Smooth muscle cell (in vitro differentiated cells): Measurements from ENCODE around the gene NXPE3. TPM values are rescaled to one million over a fixed set of nuclear protein-coding genes. Genes with fewer than 3 reads are reported as not detected.

Source experiments
- DNase-seq: peaks from one replicate; lab custom pipeline; 2025; ENCODE audit not compliant: unreplicated experiment; lab: John Stamatoyannopoulos, UW
- H2AFZ ChIP-seq: fragments of 200-600 bp; sonication (generic); 2 replicates; pipeline ENCODE4 v1.6.0; 2016; ENCODE audit warnings: antibody characterized with exemption, low read depth, mild to moderate bottlenecking
- H3F3A ChIP-seq: fragments of 200-600 bp; sonication (generic); 2 replicates; pipeline ENCODE4 v1.6.0; 2017; ENCODE audit warnings: antibody characterized with exemption, low read depth
- H3K27ac ChIP-seq: fragments of 200-600 bp; sonication (generic); 2 replicates; pipeline ENCODE4 v1.5.1; 2016; ENCODE audit warnings: low read depth, mild to moderate bottlenecking
- H3K27me3 ChIP-seq: fragments of 200-600 bp; sonication (generic); 2 replicates; pipeline ENCODE4 v1.6.1; 2016; ENCODE audit warnings: low read depth, mild to moderate bottlenecking
- H3K36me3 ChIP-seq: fragments of 200-600 bp; sonication (generic); 2 replicates; pipeline ENCODE4 v1.5.1; 2016; ENCODE audit warnings: low read depth
- H3K4me1 ChIP-seq: fragments of 200-600 bp; sonication (generic); 2 replicates; pipeline ENCODE4 v1.5.1; 2016; ENCODE audit warnings: low read depth
- H3K4me2 ChIP-seq: fragments of 200-600 bp; sonication (generic); 2 replicates; pipeline ENCODE4 v1.6.0; 2016; ENCODE audit warnings: mild to moderate bottlenecking
- H3K4me3 ChIP-seq: fragments of 200-600 bp; sonication (generic); 2 replicates; pipeline ENCODE4 v1.5.1; 2016; ENCODE audit warnings: mild to moderate bottlenecking
- H3K79me2 ChIP-seq: fragments of 200-600 bp; sonication (generic); 2 replicates; pipeline ENCODE4 v1.6.0; 2016; ENCODE audit warnings: low read depth, mild to moderate bottlenecking
- H3K9ac ChIP-seq: fragments of 200-600 bp; sonication (generic); 2 replicates; pipeline ENCODE4 v1.6.0; 2016; ENCODE audit warnings: low read depth
- H3K9me3 ChIP-seq: fragments of 200-600 bp; sonication (generic); replicated peaks from 2 replicates; pipeline ENCODE4 v1.5.1; 2016; ENCODE audit warnings: low read depth
- H4K20me1 ChIP-seq: fragments of 200-600 bp; sonication (generic); 2 replicates; pipeline ENCODE4 v1.6.0; 2016; ENCODE audit warnings: low read depth
- CTCF ChIP-seq: fragments of 200-600 bp; sonication (generic); IDR thresholded peaks from 2 replicates; pipeline ENCODE4 v1.5.1; 2017; ENCODE audit warnings: borderline replicate concordance, mild to moderate bottlenecking, antibody characterized with exemption; ENCODE audit not compliant: insufficient read depth, poor library complexity, severe bottlenecking
- WGBS: methylation state at CpG from one replicate; pipeline ENCODE4 v1.1.7; 2016; ENCODE audit warnings: low lambda C conversion rate; 5-methylcytosine and 5-hydroxymethylcytosine counted together
- polyA plus RNA-seq: library from polyadenylated mRNA; unstranded; fragments of >200 nt; fragmentation: Nextera tagmentation; extraction: Ambion mirVana; gene quantifications from 2 replicates; pipeline ENCODE4 v1.2.1, GENCODE V29; 2016
- total RNA-seq: library from RNA; depleted of rRNA; stranded (reverse); fragments of >200 nt; gene quantifications from 2 replicates; pipeline ENCODE4 v1.2.3, GENCODE V29; 2014

Gene NXPE3
- total and polyA plus RNA-seq, 2 experiments from 2014 or later, result 7.0 to 8.6 TPM

- no peaks in the 10 kb centered on the region for H3K4me1 ChIP-seq
- no peak overlapping the region for H3K4me3 ChIP-seq
- H3K9me3 ChIP-seq, result no peaks in the 10 kb centered on the region
- H3K27me3 ChIP-seq, result no peaks in the 10 kb centered on the region
- peak overlapping the region; percentile 5 for H3K4me2 ChIP-seq
- no peak for DNase-seq
- no peaks in the 10 kb centered on the region for H3K79me2 ChIP-seq
- no peak overlapping the region for H3K9ac ChIP-seq
- no peak for TF ChIP-seq CTCF
- no peaks in the 10 kb centered on the region for H4K20me1 ChIP-seq
- 26% methylated on average over 2 of the region's 2 CpGs for WGBS
- H2AFZ ChIP-seq, result no peak overlapping the region
- no peaks in the 10 kb centered on the region for H3K36me3 ChIP-seq
- H3F3A ChIP-seq, result peaks cover 4% of the 10 kb centered on the region
- H3K27ac ChIP-seq, result peak overlapping the region; percentile 29
Measured at GRCh38 chr3:101873619-101874018, 94.6 kb downstream of the NXPE3 start.

GRCh38 chr3:101876142-101876541, 97.1 kb downstream of the NXPE3 start:
- WGBS, result 91% methylated on average over 8 of the region's 8 CpGs
- no peak for TF ChIP-seq CTCF
- no peaks in the 10 kb centered on the region for H3K4me1 ChIP-seq
- no peak overlapping the region for H3K9ac ChIP-seq
- H3K36me3 ChIP-seq, result no peaks in the 10 kb centered on the region
- H3K9me3 ChIP-seq, result no peaks in the 10 kb centered on the region
- H3F3A ChIP-seq, result peaks cover 4% of the 10 kb centered on the region
- no peak overlapping the region for H3K4me3 ChIP-seq
- no peak overlapping the region for H3K27ac ChIP-seq
- no peaks in the 10 kb centered on the region for H3K27me3 ChIP-seq
- no peak for DNase-seq
- no peaks in the 10 kb centered on the region for H4K20me1 ChIP-seq
- no peak overlapping the region for H3K4me2 ChIP-seq
- H2AFZ ChIP-seq, result no peak overlapping the region
- no peaks in the 10 kb centered on the region for H3K79me2 ChIP-seq

Other genes starting within 250 kb of the NXPE3 start
- 34.5 and 35.3 TPM in 2 replicates for gene TRMT10C, start 217.3 kb upstream of the NXPE3 start, total RNA-seq
- 25.8 and 28.2 TPM in 2 replicates for gene TRMT10C, start 217.3 kb upstream of the NXPE3 start, polyA plus RNA-seq
- 137 and 175 TPM in 2 replicates for gene PCNP, start 205.0 kb upstream of the NXPE3 start, total RNA-seq
- gene PCNP, start 205.0 kb upstream of the NXPE3 start, polyA plus RNA-seq, result 97.3 and 105 TPM in 2 replicates
- 33.7 and 36.3 TPM in 2 replicates for gene ZBTB11, start 102.1 kb upstream of the NXPE3 start, total RNA-seq
- gene ZBTB11, start 102.1 kb upstream of the NXPE3 start, polyA plus RNA-seq, result 7.6 and 9.1 TPM in 2 replicates
- gene RPL24, start 92.5 kb upstream of the NXPE3 start, total RNA-seq, result 1,956 and 2,011 TPM in 2 replicates
- gene RPL24, start 92.5 kb upstream of the NXPE3 start, polyA plus RNA-seq, result 452 and 518 TPM in 2 replicates
- gene CEP97, start 54.6 kb upstream of the NXPE3 start, total RNA-seq, result 20.8 and 21.2 TPM in 2 replicates
- 3.5 and 4.3 TPM in 2 replicates for gene CEP97, start 54.6 kb upstream of the NXPE3 start, polyA plus RNA-seq
- gene NFKBIZ, start 70.3 kb downstream of the NXPE3 start, total RNA-seq, result 236 and 307 TPM in 2 replicates
- 269 and 306 TPM in 2 replicates for gene NFKBIZ, start 70.3 kb downstream of the NXPE3 start, polyA plus RNA-seq